ENCODE results near the gene SMPD2.

GRCh38 chr6:109480993-109481480 is 40.5 kb downstream of the SMPD2 start:
- no peak for TF ChIP-seq EZH2 (IDR thresholded peaks at IDR 0.05; ENCODE audit: borderline replicate concordance, low read length)
- TF ChIP-seq, protein P1, sequence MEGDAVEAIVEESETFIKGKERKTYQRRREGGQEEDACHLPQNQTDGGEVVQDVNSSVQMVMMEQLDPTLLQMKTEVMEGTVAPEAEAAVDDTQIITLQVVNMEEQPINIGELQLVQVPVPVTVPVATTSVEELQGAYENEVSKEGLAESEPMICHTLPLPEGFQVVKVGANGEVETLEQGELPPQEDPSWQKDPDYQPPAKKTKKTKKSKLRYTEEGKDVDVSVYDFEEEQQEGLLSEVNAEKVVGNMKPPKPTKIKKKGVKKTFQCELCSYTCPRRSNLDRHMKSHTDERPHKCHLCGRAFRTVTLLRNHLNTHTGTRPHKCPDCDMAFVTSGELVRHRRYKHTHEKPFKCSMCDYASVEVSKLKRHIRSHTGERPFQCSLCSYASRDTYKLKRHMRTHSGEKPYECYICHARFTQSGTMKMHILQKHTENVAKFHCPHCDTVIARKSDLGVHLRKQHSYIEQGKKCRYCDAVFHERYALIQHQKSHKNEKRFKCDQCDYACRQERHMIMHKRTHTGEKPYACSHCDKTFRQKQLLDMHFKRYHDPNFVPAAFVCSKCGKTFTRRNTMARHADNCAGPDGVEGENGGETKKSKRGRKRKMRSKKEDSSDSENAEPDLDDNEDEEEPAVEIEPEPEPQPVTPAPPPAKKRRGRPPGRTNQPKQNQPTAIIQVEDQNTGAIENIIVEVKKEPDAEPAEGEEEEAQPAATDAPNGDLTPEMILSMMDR (IDR thresholded peaks at IDR 0.05; ENCODE audit: low read length) = no peak
